ENCODE measurements around the gene MYBPC2. TPM values are rescaled to one million over a fixed set of nuclear protein-coding genes. Genes with fewer than 3 reads are reported as not detected.
A peak's percentile ranks its signal among the peaks of the same experiment; 100 is the strongest.

MYBPC2 gene
- total RNA-seq, 1 experiment from 2014 or later: not detected

GRCh38 chr19:50393589-50393988, 39.1 kb upstream of the MYBPC2 start:
- Histone ChIP-seq H3K36me3 (ENCODE audit: insufficient read depth, low read length, poor library complexity, severe bottlenecking) (peaks cover 8% of the 10 kb centered on the region), H3K27ac (ENCODE audit: low read depth, low read length, poor library complexity, severe bottlenecking) (peak overlapping the region; percentile 37), H3K4me3 (ENCODE audit: low read depth, low read length, poor library complexity, severe bottlenecking) (no peak overlapping the region), H3K9me3 (ENCODE audit: low read depth, low read length, poor library complexity, severe bottlenecking) (no peaks in the 10 kb centered on the region), H3K27me3 (replicated peaks; ENCODE audit: insufficient read depth, low read depth, low read length, poor library complexity) (no peaks in the 10 kb centered on the region), H3K4me1 (ENCODE audit: insufficient read depth, low read length, poor library complexity, severe bottlenecking) (no peaks in the 10 kb centered on the region)
- CTCF ChIA-PET: no interaction called here
- POLR2A ChIA-PET (ENCODE audit: low non-redundant PET): no interaction called here
- DNase-seq (ENCODE audit: low spot score): no peak
- intact Hi-C loops (cut with micrococcal nuclease; ENCODE audit: unreplicated experiment): no loop called here
- no peak for TF ChIP-seq EZH2 (IDR thresholded peaks at IDR 0.05; ENCODE audit: borderline replicate concordance, low read depth, low read length, poor library complexity, severe bottlenecking)
- TF ChIP-seq CTCF (conservative IDR thresholded peaks at IDR 0.05; ENCODE audit: low read depth, low read length): no peak
- BruUV-seq (replicated peaks): no TSS peak

GRCh38 chr19:50394017-50394416, 38.7 kb upstream of the MYBPC2 start:
- CTCF ChIA-PET: no interaction called here
- POLR2A ChIA-PET (ENCODE audit: low non-redundant PET): no interaction called here

DNA sequence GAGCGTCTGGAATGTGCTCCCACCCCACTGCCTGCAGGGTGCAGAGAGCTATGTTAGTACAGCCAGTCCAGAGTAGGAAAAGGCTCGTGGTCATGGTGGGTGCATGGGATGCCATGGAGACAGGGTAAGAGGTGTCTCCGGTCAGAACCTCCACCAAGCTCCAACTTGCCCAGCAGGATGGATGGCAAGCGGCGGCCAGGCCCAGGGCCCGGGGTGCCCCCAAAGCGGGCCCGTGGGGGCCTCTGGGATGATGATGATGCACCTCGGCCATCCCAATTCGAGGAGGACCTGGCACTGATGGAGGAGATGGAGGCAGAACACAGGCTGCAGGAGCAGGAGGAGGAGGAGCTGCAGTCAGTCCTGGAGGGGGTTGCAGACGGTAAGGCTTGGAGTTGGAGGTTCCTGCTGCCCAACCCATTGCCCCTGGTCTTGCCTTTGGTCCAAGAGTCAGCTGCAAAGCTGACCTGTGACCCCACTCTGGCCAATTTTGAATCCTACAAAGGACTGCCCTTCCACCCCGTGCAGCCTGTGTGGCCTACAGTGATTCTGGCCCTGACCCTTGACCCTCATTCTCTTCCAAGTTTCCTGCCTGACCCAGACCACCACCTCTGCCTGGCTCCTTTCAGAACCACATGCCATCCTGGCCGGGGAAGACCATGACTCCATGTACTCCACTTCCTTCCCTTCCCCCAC, 33.9 kb upstream of the MYBPC2 start:
- H3K9me3 ChIP-seq (ENCODE audit: low read depth, low read length, poor library complexity, severe bottlenecking): no peaks in the 10 kb centered on the region
- intact Hi-C loops (cut with micrococcal nuclease; ENCODE audit: unreplicated experiment): no loop called here
- no peak for DNase-seq (ENCODE audit: low spot score)
- peaks cover 25% of the 10 kb centered on the region for H3K36me3 ChIP-seq (ENCODE audit: insufficient read depth, low read length, poor library complexity, severe bottlenecking)
- no peaks in the 10 kb centered on the region for H3K4me1 ChIP-seq (ENCODE audit: insufficient read depth, low read length, poor library complexity, severe bottlenecking)
- no TSS peak for BruUV-seq (replicated peaks)
- H3K4me3 ChIP-seq (ENCODE audit: low read depth, low read length, poor library complexity, severe bottlenecking): no peak overlapping the region
- ChIA-PET CTCF (interaction anchor here (0.6 to 0.7 kb wide), 2 partner anchors 11 to 154 kb away, joined by 3 to 9 read pairs; no protein-coding TSS in a partner anchor), POLR2A (ENCODE audit: low non-redundant PET) (interaction anchor here (0.6 kb wide), 1 partner anchor 1917 kb away, joined by 4 read pairs; no protein-coding TSS in a partner anchor)
- no peak overlapping the region for H3K27ac ChIP-seq (ENCODE audit: low read depth, low read length, poor library complexity, severe bottlenecking)
- no peaks in the 10 kb centered on the region for H3K27me3 ChIP-seq (replicated peaks; ENCODE audit: insufficient read depth, low read depth, low read length, poor library complexity)
- TF ChIP-seq EZH2 (IDR thresholded peaks at IDR 0.05; ENCODE audit: borderline replicate concordance, low read depth, low read length, poor library complexity, severe bottlenecking): no peak
- TF ChIP-seq CTCF (conservative IDR thresholded peaks at IDR 0.05; ENCODE audit: low read depth, low read length): no peak

More at GRCh38 chr19:50394017-50394416, 38.7 kb upstream of the MYBPC2 start:
- Histone ChIP-seq H3K4me3 (ENCODE audit: low read depth, low read length, poor library complexity, severe bottlenecking) (no peak overlapping the region), H3K9me3 (ENCODE audit: low read depth, low read length, poor library complexity, severe bottlenecking) (no peaks in the 10 kb centered on the region), H3K36me3 (ENCODE audit: insufficient read depth, low read length, poor library complexity, severe bottlenecking) (peaks cover 8% of the 10 kb centered on the region), H3K27me3 (replicated peaks; ENCODE audit: insufficient read depth, low read depth, low read length, poor library complexity) (no peaks in the 10 kb centered on the region), H3K4me1 (ENCODE audit: insufficient read depth, low read length, poor library complexity, severe bottlenecking) (no peaks in the 10 kb centered on the region), H3K27ac (ENCODE audit: low read depth, low read length, poor library complexity, severe bottlenecking) (peak overlapping the region; percentile 37)
- DNase-seq (ENCODE audit: low spot score): no peak
- BruUV-seq (replicated peaks): no TSS peak
- no peak for TF ChIP-seq CTCF (conservative IDR thresholded peaks at IDR 0.05; ENCODE audit: low read depth, low read length)
- TF ChIP-seq EZH2 (IDR thresholded peaks at IDR 0.05; ENCODE audit: borderline replicate concordance, low read depth, low read length, poor library complexity, severe bottlenecking): no peak
- intact Hi-C loops (cut with micrococcal nuclease; ENCODE audit: unreplicated experiment): no loop called here

Measured in A673 (cell line).